ENCODE results near the gene PGAP3.

The PGAP3 gene

DNA sequence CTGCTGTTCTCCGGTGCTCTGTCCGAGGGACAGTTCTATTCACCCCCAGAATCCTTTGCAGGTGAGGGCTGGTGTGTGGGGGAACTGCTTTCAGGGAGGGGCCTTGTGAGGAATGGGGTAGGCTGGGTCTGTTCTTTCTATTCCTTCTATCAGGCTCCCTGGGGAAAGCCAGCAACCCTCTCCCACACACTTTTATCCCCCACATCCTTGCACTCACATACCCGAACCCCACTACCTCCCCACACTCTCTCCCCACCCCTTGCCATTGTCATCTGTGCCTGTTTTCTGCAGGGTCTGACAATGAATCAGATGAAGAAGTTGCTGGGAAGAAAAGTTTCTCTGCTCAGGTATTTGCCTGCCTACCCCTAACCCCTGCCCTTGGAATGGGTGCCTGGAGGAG is 29.1 kb downstream of the PGAP3 start:
- Mint-ChIP-seq H3K4me1 (peaks cover 46 to 79% of the 10 kb centered on the region in 2 donors), H3K4me3 (peak overlapping the region in 1 of 2 donors; percentile 67), H3K27me3 (no peaks in the 10 kb centered on the region), H3K27ac (peak overlapping the region; percentile 88), H3K36me3 (peaks cover 34 to 66% of the 10 kb centered on the region in 2 donors), H3K9me3 (no peaks in the 10 kb centered on the region)
- DNase-seq (no peak), ATAC-seq (replicated peaks) (peak in 1 of 2 donors; percentile 7)

DNA sequence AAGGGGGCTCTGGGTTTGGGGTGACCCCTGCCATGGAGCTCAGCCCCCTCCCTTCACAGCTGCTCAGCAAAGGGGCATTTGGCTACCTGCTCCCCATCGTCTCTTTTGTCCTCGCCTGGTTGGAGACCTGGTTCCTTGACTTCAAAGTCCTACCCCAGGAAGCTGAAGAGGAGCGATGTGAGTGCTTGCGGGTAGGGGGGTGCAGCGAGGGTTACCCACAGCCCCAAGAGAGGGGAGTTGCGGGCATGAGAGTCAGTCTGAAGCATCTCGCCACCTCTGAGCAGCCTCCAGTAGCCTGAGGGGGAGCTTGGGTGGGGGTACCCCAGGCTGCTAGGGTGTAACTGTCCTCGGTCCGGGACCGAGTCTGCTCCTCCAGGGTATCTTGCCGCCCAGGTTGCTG is 29.5 kb downstream of the PGAP3 start:
- Mint-ChIP-seq H3K27me3 (no peaks in the 10 kb centered on the region), H3K36me3 (peaks cover 36 to 66% of the 10 kb centered on the region in 2 donors), H3K9me3 (no peaks in the 10 kb centered on the region), H3K4me1 (peaks cover 49 to 81% of the 10 kb centered on the region in 2 donors), H3K27ac (peak overlapping the region; percentile 76), H3K4me3 (no peak overlapping the region)
- DNase-seq (no peak), ATAC-seq (replicated peaks) (no peak)

DNA sequence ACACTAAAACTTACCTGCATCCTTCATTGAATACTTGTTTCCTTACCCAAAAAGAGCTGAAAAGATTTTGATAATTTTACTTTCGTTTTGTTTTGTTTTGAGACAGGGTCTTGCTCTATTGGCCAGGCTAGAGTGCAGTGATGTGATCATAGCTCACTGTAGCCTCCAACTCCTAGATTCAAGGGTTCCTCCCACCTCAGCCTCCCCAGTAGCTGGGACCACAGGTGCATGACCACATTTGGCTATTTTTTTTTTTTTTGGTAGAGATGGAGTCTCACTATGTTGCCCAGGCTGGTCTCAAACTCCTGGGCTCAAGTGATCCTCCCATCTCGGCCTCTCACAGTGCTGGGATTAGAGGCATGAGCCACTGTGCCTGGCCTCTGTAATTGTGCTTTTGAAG is 32.8 kb downstream of the PGAP3 start:
- DNase-seq (no peak), ATAC-seq (replicated peaks) (no peak)
- H3K4me3 Mint-ChIP-seq = no peak overlapping the region
- H3K4me1 Mint-ChIP-seq = peaks cover 49 to 82% of the 10 kb centered on the region in 2 donors
- peaks cover 26 to 56% of the 10 kb centered on the region in 2 donors for H3K36me3 Mint-ChIP-seq
- no peak overlapping the region for H3K27ac Mint-ChIP-seq
- H3K9me3 Mint-ChIP-seq = no peaks in the 10 kb centered on the region
- H3K27me3 Mint-ChIP-seq = no peaks in the 10 kb centered on the region

DNA sequence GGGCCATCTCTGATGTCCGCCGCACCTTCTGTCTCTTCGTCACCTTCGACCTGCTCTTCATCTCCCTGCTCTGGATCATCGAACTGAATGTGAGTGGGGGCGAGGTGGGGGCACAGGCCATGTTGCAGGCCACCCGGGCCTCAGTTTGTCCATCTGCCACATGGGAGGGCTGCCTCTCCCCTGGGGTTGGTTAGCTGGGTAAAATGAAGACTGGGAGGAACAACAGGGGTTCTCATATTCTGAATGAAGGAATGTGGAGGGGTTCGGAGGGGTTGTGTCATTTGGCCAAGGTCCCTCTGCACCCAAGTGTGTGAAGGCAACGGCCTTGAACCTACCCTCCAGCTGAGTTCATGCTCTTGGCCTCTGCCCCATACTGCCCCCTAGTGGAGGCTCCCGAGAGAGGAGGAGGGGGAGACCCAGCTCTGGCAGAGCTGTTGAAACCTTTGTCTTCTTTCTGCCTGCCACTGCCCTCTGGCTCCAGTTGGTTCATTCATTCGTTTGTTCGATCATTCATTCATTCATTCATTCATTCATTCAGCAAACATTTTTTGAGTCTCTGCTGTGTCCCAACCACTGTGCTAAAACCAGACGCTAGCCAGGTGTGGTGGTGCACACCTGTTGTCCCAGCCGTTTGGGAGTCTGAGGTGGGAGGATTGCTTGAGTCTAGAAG is 34.1 kb downstream of the PGAP3 start:
- H3K4me3 Mint-ChIP-seq = no peak overlapping the region
- H3K27ac Mint-ChIP-seq = no peak overlapping the region
- no peaks in the 10 kb centered on the region for H3K9me3 Mint-ChIP-seq
- peaks cover 39 to 76% of the 10 kb centered on the region in 2 donors for H3K4me1 Mint-ChIP-seq
- ATAC-seq (replicated peaks) (peak; percentile 83 to 86), DNase-seq (no peak)
- H3K27me3 Mint-ChIP-seq = no peaks in the 10 kb centered on the region
- peaks cover 29 to 53% of the 10 kb centered on the region in 2 donors for H3K36me3 Mint-ChIP-seq

DNA sequence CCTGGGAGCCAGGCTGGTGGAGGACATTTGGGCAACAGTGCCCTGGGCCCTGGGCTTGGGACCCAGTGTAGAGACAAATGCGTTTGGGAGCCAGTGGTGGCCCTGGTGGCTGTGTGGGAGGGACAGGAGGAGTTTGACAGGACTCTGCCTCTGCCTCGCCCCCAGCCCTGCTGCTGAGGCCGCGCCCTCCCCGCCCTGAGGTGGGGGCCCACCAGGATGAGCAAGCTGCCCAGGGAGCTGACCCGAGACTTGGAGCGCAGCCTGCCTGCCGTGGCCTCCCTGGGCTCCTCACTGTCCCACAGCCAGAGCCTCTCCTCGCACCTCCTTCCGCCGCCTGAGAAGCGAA is 34.6 kb downstream of the PGAP3 start:
- Mint-ChIP-seq H3K4me3 (no peak overlapping the region), H3K9me3 (no peaks in the 10 kb centered on the region), H3K27me3 (no peaks in the 10 kb centered on the region), H3K27ac (no peak overlapping the region), H3K4me1 (peaks cover 38 to 75% of the 10 kb centered on the region in 2 donors), H3K36me3 (peaks cover 28 to 48% of the 10 kb centered on the region in 2 donors)
- ATAC-seq (replicated peaks) (no peak), DNase-seq (no peak)

DNA sequence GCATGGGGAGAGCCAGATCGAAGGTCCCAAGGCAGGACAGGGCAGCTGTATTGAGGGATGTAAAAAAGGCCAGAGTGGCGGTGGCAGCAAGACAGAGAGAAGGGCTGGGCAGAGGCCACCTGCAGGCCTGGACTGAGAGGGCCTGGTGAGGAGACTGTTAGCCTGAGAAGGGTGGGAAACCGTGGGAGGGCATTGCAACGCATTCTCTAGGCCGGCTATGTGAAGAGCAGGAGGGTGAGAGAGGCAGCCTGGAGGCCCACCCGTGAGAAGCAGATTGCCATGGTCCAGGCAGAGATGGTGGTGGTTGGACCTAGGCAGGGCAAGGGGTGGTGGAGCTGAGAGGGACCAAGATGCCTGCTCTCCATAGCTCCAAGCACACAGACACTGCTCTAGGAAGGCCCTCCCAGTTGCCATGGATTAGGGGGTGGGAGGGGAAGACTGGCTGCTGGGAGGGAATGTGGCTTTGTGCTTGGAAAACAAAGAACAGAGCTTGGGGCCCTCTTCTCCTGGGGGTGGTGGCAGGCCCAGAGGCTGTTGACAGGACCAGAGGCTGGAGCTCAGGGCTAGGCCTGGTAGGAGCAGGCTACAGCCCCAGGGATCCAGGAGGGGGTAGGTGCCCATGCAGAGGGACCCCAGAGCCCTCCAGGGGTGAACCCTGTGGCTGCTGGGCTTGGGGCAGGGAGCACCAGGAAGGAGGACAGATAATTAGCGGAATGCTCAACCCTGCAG is 35.1 kb downstream of the PGAP3 start:
- Mint-ChIP-seq H3K9me3 (no peaks in the 10 kb centered on the region), H3K27me3 (no peaks in the 10 kb centered on the region), H3K27ac (no peak overlapping the region), H3K4me1 (peaks cover 33 to 70% of the 10 kb centered on the region in 2 donors), H3K4me3 (no peak overlapping the region), H3K36me3 (peaks cover 26 to 43% of the 10 kb centered on the region in 2 donors)
- no peak for DNase-seq
- ATAC-seq (replicated peaks) = no peak

DNA sequence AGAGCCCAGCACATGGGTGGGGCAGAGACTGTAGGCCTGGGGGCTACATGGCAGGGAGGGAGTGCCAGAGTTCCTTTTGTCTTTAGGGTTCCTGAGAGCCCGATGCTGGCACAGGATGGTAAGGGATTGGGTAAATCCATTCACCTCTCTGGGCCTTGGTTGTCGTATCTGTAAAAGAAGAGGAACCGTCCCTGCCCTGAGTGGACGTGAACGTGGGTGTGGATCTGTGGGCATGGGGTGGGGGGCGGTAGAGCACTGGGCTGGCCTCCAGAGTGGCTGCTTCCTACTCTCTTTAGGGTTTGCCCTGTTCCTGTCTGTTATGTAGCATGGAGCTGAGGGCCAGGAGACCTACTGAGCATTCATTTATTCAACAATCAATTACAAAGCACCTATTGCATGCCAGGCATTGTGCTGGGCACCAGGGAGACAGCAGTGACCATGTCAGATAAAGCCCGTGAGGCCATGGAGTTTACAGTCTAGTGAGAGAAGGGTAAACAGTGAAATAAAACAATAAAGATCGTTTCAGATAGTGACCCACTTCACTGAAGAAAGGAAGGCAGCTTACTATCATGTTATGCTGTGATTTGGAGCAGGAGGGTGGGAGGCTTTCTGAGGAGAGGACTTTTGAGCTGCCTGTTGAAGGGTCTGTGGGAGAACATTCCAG is 35.8 kb downstream of the PGAP3 start:
- ATAC-seq (replicated peaks) (no peak), DNase-seq (no peak)
- H3K27ac Mint-ChIP-seq = no peak overlapping the region
- no peak overlapping the region for H3K4me3 Mint-ChIP-seq
- H3K36me3 Mint-ChIP-seq = peaks cover 24 to 40% of the 10 kb centered on the region in 2 donors
- peaks cover 32 to 73% of the 10 kb centered on the region in 2 donors for H3K4me1 Mint-ChIP-seq
- H3K9me3 Mint-ChIP-seq = no peaks in the 10 kb centered on the region
- H3K27me3 Mint-ChIP-seq = no peaks in the 10 kb centered on the region

DNA sequence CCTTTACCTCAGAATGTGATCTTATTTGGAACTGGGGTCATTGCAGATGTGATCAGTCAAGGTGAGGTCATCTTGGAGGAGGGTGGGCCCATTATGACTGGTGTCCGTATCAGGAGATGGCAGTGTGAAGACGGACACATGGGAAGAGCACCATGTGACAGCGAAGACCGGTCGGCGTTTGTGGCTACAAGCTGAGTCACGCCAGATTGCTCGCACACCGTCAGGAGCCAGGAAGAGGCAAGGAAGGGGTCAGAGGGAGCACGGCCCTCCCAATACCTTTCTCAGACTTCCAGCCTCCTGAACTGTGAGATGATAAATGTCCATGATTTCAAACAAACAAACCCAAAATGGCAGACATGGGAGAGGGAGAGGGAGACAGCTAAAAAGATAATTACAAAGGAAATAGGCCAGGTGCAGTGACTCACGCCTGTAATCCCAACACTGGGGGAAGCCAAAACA is 37.7 kb downstream of the PGAP3 start:
- Mint-ChIP-seq H3K27ac (no peak overlapping the region), H3K27me3 (no peaks in the 10 kb centered on the region), H3K36me3 (peaks cover 21 to 30% of the 10 kb centered on the region in 2 donors), H3K4me1 (peaks cover 30 to 69% of the 10 kb centered on the region in 2 donors), H3K4me3 (no peak overlapping the region), H3K9me3 (no peaks in the 10 kb centered on the region)
- DNase-seq = no peak
- no peak for ATAC-seq (replicated peaks)

DNA sequence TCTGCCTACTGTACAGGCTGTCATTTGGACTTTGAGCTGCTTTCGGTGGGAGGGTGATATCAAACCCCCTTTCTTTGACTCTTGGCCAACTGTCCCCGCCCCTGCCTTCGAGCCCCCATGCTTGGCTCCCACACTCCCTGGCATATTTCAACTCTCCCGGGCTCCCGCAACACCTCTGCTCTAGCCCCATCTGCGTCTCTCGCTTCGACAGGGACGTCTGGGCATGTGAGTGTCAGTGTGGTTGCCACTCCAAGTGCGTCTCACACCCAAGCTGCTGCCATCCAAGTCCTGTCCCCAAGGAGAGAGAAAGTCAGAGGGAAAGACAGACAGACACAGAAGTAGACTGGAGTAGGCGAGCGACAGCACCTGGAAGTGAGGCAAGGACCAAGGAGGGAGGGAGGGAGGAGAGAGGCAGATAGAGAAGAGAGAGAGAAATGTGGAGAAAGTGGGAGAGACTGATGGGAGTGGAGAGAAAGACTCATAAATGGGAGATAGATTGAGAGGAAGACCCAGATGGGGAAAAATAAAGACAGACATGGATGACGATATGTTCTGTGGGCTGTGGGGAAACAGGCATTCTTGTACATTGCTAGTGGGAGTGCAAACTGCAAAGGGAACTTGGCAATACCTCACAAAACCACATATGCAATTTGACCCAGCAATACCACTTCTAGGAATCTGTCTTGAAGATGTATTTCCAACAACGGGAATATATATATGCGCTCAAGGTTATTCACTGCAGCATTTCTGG is 39.1 kb downstream of the PGAP3 start:
- ATAC-seq (replicated peaks) (no peak), DNase-seq (no peak)
- Mint-ChIP-seq H3K27ac (peak overlapping the region; percentile 5), H3K9me3 (no peaks in the 10 kb centered on the region), H3K4me1 (peaks cover 35 to 72% of the 10 kb centered on the region in 2 donors), H3K36me3 (peaks cover 22% of the 10 kb centered on the region in 2 donors), H3K4me3 (no peak overlapping the region), H3K27me3 (no peaks in the 10 kb centered on the region)

DNA sequence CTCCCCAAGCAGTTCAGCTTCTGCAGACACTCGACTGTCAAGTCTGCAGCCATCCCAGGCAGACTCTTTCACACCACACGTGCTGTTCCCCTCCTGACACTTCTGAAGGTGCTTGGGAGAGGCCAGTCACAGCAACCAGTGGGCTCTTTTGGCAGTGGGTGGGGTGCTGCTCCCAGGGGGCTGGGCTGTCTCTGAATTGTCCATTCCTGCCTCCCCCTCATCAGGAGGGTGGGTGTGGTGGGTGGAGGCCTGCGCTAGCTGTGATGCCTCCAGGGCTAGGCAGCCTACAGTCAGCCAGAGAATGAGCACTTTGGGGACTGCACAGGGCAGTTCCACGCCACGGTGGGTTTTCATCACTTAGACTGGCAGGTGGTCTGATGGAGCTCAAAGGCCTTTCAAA is 40.6 kb downstream of the PGAP3 start:
- Mint-ChIP-seq H3K27me3 (no peaks in the 10 kb centered on the region), H3K4me1 (peaks cover 39 to 74% of the 10 kb centered on the region in 2 donors), H3K4me3 (no peak overlapping the region), H3K27ac (no peak overlapping the region), H3K9me3 (no peaks in the 10 kb centered on the region), H3K36me3 (peaks cover 18 to 29% of the 10 kb centered on the region in 2 donors)
- ATAC-seq (replicated peaks) (no peak), DNase-seq (no peak)

DNA sequence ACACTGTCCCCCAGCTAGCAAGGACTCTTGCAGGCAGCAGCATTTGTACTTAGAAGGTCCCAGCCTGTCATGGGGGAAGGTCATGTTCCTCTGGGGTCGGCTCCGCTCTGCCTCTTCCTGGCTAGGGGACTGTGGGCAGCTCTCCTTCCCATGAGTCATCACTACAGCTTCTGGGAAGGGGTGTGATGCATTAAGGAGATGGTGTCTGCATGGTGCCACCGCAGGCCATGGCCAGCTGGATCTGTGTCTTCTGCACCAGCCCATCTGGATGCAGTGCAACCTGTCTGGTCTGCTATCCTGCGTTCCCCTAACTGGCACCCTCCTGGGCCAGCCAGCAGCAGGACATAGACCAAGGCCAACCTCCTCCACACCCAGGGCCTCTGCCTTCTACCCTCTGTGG is 44.6 kb downstream of the PGAP3 start:
- Mint-ChIP-seq H3K27ac (peak overlapping the region; percentile 45), H3K27me3 (no peaks in the 10 kb centered on the region), H3K4me1 (peaks cover 53 to 81% of the 10 kb centered on the region in 2 donors), H3K9me3 (no peaks in the 10 kb centered on the region), H3K36me3 (peaks cover 14 to 15% of the 10 kb centered on the region in 2 donors), H3K4me3 (no peak overlapping the region)
- DNase-seq = no peak
- ATAC-seq (replicated peaks) = no peak

DNA sequence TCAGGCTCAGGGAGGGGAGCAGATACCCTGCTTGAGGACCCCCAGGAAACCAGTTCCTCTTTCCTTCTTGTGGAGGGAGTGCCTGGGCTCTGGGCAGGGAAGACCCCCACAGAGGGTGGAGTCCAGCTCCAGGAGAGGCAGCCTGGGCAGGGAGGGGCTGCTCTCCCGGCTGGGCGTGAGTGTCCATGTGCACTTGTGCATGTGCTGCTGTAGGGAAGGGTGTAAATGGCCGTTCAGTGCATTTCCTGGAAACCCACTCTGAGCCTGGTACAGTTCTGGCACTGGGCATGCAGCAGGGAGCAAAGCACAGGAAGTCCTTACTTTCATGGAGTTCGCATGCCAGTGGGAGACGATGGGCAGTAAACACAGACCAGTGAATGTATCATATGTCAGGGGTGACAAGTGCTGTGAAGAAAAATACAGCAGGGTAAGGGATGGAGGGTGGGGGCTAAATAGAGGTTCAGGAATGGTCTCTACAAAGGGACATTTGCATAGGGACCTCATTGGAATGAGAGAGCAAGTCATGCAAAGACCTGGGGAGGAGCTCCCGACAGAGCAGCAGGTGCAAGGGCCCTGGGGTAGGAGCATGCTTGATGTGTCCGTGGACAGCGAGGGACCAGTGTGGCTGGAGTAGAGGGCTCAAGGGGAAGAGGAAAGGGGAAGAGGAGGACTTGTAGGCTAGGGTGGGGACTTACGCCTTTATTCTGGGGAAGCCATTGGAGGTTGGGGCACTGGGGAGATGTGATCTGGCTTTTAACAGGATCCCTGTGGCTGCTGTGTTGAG is 45.4 kb downstream of the PGAP3 start:
- Mint-ChIP-seq H3K9me3 (no peaks in the 10 kb centered on the region), H3K27me3 (no peaks in the 10 kb centered on the region), H3K4me1 (peaks cover 60 to 87% of the 10 kb centered on the region in 2 donors), H3K27ac (peak overlapping the region; percentile 45), H3K36me3 (peaks cover 14 to 18% of the 10 kb centered on the region in 2 donors), H3K4me3 (no peak overlapping the region)
- DNase-seq (no peak), ATAC-seq (replicated peaks) (no peak)

DNA sequence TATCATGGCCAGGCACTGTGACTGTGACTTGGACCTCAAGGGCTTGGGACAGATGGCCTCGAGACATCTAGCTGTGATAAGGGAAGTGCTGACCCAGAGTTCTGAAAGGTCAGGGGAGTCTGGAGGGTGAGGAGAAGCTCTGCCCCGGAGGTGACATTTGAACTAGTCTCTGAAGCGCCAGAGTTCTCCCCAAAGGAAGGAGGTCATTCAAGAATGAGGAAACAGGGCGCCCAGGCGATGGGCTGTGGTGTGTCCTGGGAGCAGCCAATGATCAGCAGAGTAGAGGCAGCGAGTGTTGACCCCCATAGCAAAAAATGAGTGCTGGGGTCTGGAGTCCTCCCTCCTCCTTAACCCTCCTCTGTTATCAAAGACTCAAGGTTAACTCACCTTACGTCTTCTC is 46.0 kb downstream of the PGAP3 start:
- H3K36me3 Mint-ChIP-seq = peaks cover 14 to 18% of the 10 kb centered on the region in 2 donors
- H3K4me3 Mint-ChIP-seq = no peak overlapping the region
- H3K4me1 Mint-ChIP-seq = peaks cover 60 to 82% of the 10 kb centered on the region in 2 donors
- H3K27ac Mint-ChIP-seq = peak overlapping the region; percentile 85
- H3K27me3 Mint-ChIP-seq = no peaks in the 10 kb centered on the region
- no peak for ATAC-seq (replicated peaks)
- no peak for DNase-seq
- no peaks in the 10 kb centered on the region for H3K9me3 Mint-ChIP-seq
